ENCODE results near the gene MAGEB1.

MAGEB1 gene

GRCh38 chrX:30283456-30284200, 36.7 kb downstream of the MAGEB1 start:
- TF ChIP-seq, protein P1, sequence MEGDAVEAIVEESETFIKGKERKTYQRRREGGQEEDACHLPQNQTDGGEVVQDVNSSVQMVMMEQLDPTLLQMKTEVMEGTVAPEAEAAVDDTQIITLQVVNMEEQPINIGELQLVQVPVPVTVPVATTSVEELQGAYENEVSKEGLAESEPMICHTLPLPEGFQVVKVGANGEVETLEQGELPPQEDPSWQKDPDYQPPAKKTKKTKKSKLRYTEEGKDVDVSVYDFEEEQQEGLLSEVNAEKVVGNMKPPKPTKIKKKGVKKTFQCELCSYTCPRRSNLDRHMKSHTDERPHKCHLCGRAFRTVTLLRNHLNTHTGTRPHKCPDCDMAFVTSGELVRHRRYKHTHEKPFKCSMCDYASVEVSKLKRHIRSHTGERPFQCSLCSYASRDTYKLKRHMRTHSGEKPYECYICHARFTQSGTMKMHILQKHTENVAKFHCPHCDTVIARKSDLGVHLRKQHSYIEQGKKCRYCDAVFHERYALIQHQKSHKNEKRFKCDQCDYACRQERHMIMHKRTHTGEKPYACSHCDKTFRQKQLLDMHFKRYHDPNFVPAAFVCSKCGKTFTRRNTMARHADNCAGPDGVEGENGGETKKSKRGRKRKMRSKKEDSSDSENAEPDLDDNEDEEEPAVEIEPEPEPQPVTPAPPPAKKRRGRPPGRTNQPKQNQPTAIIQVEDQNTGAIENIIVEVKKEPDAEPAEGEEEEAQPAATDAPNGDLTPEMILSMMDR (IDR thresholded peaks at IDR 0.05; ENCODE audit: low read depth, low read length, missing control alignments): no peak
- DNase-seq (ENCODE audit: low read depth): no peak
- H3K4me3 ChIP-seq (ENCODE audit: low read depth, low read length): no peak overlapping the region

DNA sequence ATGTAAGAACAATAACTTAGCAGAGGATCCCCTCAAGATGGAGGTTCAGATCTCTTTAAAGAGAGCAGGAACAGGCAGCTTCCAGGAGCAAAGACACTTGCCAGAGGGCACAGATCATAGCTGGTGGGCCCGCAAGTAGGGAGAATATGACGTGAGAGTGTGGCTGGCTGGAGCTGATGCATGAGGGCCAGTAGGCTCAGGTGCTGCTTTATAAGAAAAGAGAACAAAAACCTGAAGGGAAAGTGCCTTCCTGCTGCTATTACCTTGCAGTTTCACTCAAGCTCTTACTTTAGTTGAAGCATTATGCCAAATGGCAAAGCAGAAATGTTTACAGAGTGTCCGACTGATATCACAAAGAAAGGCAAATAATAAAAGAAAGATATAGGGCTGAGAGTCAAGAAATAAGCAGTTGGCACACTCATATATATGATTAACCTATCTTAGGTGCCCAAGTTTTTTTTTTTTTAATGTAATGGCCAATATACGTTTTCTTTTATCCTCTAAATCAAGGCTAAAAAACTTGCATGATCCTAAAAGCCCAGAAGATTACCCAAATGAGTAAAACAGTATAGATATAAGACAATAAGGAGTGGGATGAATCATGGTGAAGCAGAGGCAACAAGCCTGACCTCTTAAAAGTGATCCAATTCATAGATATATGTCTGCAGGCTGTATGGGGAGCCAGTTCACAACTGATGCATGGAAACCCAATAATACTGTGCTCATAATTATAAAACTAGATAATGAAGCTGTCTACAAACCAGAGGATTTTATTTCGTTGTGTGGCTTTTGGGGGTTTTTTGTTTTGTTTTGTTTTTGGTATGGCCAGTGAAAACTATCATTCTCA, 49.7 kb downstream of the MAGEB1 start:
- no peak for DNase-seq (ENCODE audit: low read depth)
- TF ChIP-seq, protein P1 (IDR thresholded peaks at IDR 0.05; ENCODE audit: low read depth, low read length, missing control alignments): no peak
- no peak overlapping the region for H3K4me3 ChIP-seq (ENCODE audit: low read depth, low read length)

- no peak for DNase-seq (ENCODE audit: low read depth)
- TF ChIP-seq, protein P1 (IDR thresholded peaks at IDR 0.05; ENCODE audit: low read depth, low read length, missing control alignments): no peak
- H3K4me3 ChIP-seq (ENCODE audit: low read depth, low read length): no peak overlapping the region
Observed at GRCh38 chrX:30301208-30301607, 54.3 kb downstream of the MAGEB1 start.

All from GM12864 (cell line).